ENCODE data around the gene ELL.

DNA sequence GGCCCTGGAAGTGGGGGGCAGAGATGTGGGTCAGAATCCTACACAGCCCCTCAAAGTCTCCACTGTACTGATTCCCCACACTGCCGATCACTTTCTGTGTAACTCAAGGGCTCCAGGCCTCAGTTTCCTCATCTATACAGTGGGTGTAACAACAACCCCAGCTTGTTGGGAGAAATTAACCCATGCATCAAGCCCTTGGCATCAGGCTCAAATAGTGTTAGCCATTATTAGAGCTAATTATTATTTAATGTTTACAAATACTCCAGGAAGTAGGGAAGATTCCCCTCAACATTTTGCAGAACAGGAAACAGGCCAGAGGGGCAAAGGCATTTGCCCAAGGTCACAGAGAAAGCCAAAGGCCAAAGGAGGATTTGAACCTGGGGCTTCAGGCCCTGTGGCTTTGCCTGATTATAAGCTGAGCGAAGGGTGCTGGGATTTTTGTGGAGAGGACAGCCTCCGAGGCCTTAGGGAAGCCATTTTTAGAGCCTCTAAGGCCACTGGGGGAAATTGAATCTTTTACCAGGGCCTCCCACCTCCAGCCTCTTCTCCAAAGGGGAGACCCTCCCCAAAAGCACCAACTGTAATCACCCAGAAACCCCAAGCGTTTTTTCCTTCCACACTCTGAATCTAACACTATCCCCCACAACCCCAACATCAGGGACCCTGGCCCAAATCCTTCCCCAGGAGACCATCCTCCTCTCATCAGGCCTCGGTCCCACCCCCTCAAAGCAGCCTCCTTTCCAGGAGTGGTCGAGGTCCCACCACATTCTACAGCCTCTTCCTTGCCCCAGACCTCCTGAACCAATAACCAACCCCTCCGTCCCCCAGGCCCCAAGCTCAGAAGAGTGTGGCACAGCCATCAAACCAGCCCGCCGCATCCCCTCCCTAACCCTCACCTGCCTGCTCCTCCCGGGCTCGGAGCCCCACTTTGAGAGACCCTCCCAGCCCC, 20.4 kb upstream of the ELL start:
- TF ChIP-seq, protein P1, sequence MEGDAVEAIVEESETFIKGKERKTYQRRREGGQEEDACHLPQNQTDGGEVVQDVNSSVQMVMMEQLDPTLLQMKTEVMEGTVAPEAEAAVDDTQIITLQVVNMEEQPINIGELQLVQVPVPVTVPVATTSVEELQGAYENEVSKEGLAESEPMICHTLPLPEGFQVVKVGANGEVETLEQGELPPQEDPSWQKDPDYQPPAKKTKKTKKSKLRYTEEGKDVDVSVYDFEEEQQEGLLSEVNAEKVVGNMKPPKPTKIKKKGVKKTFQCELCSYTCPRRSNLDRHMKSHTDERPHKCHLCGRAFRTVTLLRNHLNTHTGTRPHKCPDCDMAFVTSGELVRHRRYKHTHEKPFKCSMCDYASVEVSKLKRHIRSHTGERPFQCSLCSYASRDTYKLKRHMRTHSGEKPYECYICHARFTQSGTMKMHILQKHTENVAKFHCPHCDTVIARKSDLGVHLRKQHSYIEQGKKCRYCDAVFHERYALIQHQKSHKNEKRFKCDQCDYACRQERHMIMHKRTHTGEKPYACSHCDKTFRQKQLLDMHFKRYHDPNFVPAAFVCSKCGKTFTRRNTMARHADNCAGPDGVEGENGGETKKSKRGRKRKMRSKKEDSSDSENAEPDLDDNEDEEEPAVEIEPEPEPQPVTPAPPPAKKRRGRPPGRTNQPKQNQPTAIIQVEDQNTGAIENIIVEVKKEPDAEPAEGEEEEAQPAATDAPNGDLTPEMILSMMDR (IDR thresholded peaks at IDR 0.05; ENCODE audit: low read depth, low read length, poor library complexity, severe bottlenecking): no peak
- no peak for TF ChIP-seq EZH2phosphoT487 (IDR thresholded peaks at IDR 0.05; ENCODE audit: borderline replicate concordance, low read length)
